ENCODE data around the gene LINC01488. TPM values are rescaled to one million over a fixed set of nuclear protein-coding genes. Genes with fewer than 3 reads are reported as not detected.

The LINC01488 gene
- total RNA-seq, 1 experiment from 2014 or later = not detected

DNA sequence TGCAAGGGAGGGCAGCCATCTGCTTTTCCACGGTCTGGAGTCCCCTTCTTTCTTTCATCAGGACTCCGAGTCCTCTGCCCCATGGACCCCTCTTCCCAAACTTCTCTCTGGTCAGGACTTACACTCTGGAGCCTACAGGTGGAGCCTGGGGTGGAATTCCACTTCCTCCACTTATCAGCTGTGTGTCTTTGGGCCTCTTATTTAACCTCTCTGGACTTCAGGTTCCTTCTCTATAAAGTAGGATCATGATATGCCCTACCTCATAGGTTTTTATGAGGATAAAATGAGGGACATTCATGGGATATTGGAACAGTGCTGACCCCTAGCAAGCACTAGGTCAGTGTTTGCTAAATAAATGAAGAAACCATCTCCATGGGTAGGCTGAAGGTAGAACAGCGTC is 1.7 kb downstream of the LINC01488 start:
- H3K9ac ChIP-seq (ENCODE audit: low read length) = no peak overlapping the region
- no peak overlapping the region for H3K4me3 ChIP-seq (replicated peaks in 1 of 2; ENCODE audit: low read depth in 1 of 2, low read length in 2 of 2)
- intact Hi-C loops (cut with micrococcal nuclease) = no loop called here
- no peak for TF ChIP-seq ZNF274 (IDR thresholded peaks at IDR 0.05; ENCODE audit: low read depth, low read length)
- H3K27me3 ChIP-seq (ENCODE audit: insufficient read depth, low read length) = no peaks in the 10 kb centered on the region
- H3K27ac ChIP-seq (ENCODE audit: low read depth, low read length) = no peak overlapping the region
- DNase-seq (ENCODE audit: low read depth, low spot score) (no peak), ATAC-seq (no peak)
- no peaks in the 10 kb centered on the region for H4K20me1 ChIP-seq (ENCODE audit: insufficient read depth)
- no peaks in the 10 kb centered on the region for H3K79me2 ChIP-seq (ENCODE audit: insufficient read depth, low read length)
- no peaks in the 10 kb centered on the region for H3K9me3 ChIP-seq (ENCODE audit: control insufficient read depth in 1 of 2, insufficient read depth in 1 of 2, low read depth in 1 of 2, low read length in 2 of 2)
- H2AFZ ChIP-seq (ENCODE audit: low read depth, low read length, poor library complexity, severe bottlenecking) = no peak overlapping the region
- CTCF ChIA-PET = no interaction called here
- RAD21 ChIA-PET (ENCODE audit: low non-redundant PET in 1 of 2, low total read pairs in 2 of 2, uncharacterized antibody in 2 of 2, unreplicated experiment in 2 of 2) = no interaction called here
- no peak overlapping the region for H3K4me2 ChIP-seq (ENCODE audit: low read length)
- H3K36me3 ChIP-seq (ENCODE audit: control insufficient read depth in 1 of 2, insufficient read depth in 2 of 2, low read length in 2 of 2) = no peaks in the 10 kb centered on the region
- no peaks in the 10 kb centered on the region for H3K9me2 ChIP-seq (ENCODE audit: insufficient read depth)
- peaks cover 0 to 15% of the 10 kb centered on the region in 2 experiments; a peak in 3 of 4 replicates for H3K4me1 ChIP-seq (ENCODE audit: control insufficient read depth in 1 of 2, insufficient read depth in 2 of 2, low read length in 2 of 2)
- POLR2A ChIA-PET = no interaction called here
- no TSS peak for BruUV-seq (replicated peaks)

DNA sequence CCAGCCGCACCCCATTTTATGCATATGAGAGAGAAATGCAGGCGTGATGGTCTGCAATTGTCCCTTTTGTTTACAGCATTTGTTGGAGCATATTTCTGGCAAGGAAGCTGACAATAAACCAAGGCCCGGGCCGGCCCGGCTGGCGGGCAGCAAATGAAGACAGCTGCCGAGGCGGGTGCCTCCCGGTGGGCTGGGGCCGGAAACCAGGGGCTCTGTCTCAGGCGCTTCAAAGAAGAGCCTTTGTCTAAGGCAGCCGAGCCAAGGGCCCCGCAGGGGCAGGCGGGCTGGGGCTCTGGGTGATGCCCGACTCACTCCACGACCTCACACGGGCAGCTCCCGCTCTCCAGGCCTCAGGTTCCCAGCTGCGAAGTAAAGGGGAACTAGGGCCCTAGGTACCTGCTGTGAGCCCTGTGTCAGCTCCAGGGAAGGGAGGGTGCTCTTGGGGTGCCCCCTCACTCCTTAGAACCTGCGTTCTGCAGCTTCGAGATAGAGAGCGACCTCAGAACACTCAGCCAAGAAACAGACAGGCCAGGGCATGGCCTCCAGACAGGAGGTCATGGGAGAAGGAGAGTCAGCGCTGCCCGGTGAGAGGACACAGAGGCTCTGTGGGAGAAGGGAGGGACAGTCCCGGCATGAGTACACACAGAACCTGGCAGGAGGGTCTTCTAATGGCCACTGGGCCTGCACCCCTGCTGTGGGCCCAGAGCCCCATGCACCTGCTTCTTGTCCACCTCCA is 2.4 kb downstream of the LINC01488 start:
- no peak for ATAC-seq
- Histone ChIP-seq H3K9me2 (ENCODE audit: insufficient read depth) (no peaks in the 10 kb centered on the region), H3K9ac (ENCODE audit: low read length) (no peak overlapping the region), H3K79me2 (ENCODE audit: insufficient read depth, low read length) (no peaks in the 10 kb centered on the region), H3K4me2 (ENCODE audit: low read length) (no peak overlapping the region), H3K27me3 (ENCODE audit: insufficient read depth, low read length) (no peaks in the 10 kb centered on the region), H2AFZ (ENCODE audit: low read depth, low read length, poor library complexity, severe bottlenecking) (no peak overlapping the region), H3K27ac (ENCODE audit: low read depth, low read length) (no peak overlapping the region), H4K20me1 (ENCODE audit: insufficient read depth) (no peaks in the 10 kb centered on the region), H3K36me3 (ENCODE audit: control insufficient read depth in 1 of 2, insufficient read depth in 2 of 2, low read length in 2 of 2) (no peaks in the 10 kb centered on the region), H3K4me3 (replicated peaks in 1 of 2; ENCODE audit: low read depth in 1 of 2, low read length in 2 of 2) (no peak overlapping the region), H3K4me1 (ENCODE audit: control insufficient read depth in 1 of 2, insufficient read depth in 2 of 2, low read length in 2 of 2) (peaks cover 0 to 15% of the 10 kb centered on the region in 2 experiments; a peak in 3 of 4 replicates), H3K9me3 (ENCODE audit: control insufficient read depth in 1 of 2, insufficient read depth in 1 of 2, low read depth in 1 of 2, low read length in 2 of 2) (no peaks in the 10 kb centered on the region)
- intact Hi-C loops (cut with micrococcal nuclease) = no loop called here
- POLR2A ChIA-PET = no interaction called here
- BruUV-seq (replicated peaks) = no TSS peak
- CTCF ChIA-PET = no interaction called here
- RAD21 ChIA-PET (ENCODE audit: low non-redundant PET in 1 of 2, low total read pairs in 2 of 2, uncharacterized antibody in 2 of 2, unreplicated experiment in 2 of 2) = no interaction called here
- no peak for DNase-seq (ENCODE audit: low read depth, low spot score)
- TF ChIP-seq ZBTB33 (IDR thresholded peaks at IDR 0.05; ENCODE audit: extremely low read depth, insufficient replicate concordance, low read length) (no peak), TCF7L2 (IDR thresholded peaks at IDR 0.05; ENCODE audit: borderline replicate concordance, extremely low read depth, insufficient read depth, insufficient read length) (no peak), EGR1 (IDR thresholded peaks at IDR 0.05; ENCODE audit: low read depth) (no peak), SRF (IDR thresholded peaks at IDR 0.05; ENCODE audit: low read depth) (no peak), SP1 (IDR thresholded peaks at IDR 0.05; ENCODE audit: low read depth) (no peak), RAD21 (IDR thresholded peaks at IDR 0.05; ENCODE audit: low read depth) (no peak), JUND (IDR thresholded peaks at IDR 0.05) (no peak), ELF1 (IDR thresholded peaks at IDR 0.05; ENCODE audit: borderline replicate concordance, low read depth) (no peak), POLR2A (IDR thresholded peaks at IDR 0.05; ENCODE audit: borderline replicate concordance, extremely low read depth, insufficient read depth, insufficient read length) (no peak), EZH2phosphoT487 (IDR thresholded peaks at IDR 0.05; ENCODE audit: borderline replicate concordance) (no peak), SIN3A (IDR thresholded peaks at IDR 0.05; ENCODE audit: low read depth) (no peak)
- TF ChIP-seq, protein P1, sequence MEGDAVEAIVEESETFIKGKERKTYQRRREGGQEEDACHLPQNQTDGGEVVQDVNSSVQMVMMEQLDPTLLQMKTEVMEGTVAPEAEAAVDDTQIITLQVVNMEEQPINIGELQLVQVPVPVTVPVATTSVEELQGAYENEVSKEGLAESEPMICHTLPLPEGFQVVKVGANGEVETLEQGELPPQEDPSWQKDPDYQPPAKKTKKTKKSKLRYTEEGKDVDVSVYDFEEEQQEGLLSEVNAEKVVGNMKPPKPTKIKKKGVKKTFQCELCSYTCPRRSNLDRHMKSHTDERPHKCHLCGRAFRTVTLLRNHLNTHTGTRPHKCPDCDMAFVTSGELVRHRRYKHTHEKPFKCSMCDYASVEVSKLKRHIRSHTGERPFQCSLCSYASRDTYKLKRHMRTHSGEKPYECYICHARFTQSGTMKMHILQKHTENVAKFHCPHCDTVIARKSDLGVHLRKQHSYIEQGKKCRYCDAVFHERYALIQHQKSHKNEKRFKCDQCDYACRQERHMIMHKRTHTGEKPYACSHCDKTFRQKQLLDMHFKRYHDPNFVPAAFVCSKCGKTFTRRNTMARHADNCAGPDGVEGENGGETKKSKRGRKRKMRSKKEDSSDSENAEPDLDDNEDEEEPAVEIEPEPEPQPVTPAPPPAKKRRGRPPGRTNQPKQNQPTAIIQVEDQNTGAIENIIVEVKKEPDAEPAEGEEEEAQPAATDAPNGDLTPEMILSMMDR (IDR thresholded peaks at IDR 0.05 in 2 of 3, conservative IDR thresholded peaks at IDR 0.05 in 1 of 3; ENCODE audit: borderline replicate concordance in 1 of 3, insufficient read depth in 1 of 3, low read depth in 2 of 3, low read length in 2 of 3) = no peak
